Brain microvascular endothelial cell (primary cell): Measurements from ENCODE around the gene EXOC4.
A peak's percentile ranks its signal among the peaks of the same experiment; 100 is the strongest.

Experiments used
- DNase-seq: peaks from one replicate; pipeline ENCODE4 v3.0.0-alpha.2; 2020
- H3K27ac ChIP-seq: fragments of 250-450 bp; sonication (Bioruptor Pico); 2 replicates; pipeline ENCODE4 v1.5.1; 2020; ENCODE audit warnings: mild to moderate bottlenecking, moderate library complexity
- H3K27me3 ChIP-seq: fragments of 250-450 bp; sonication (Bioruptor Pico); replicated peaks from 2 replicates; pipeline ENCODE4 v1.5.1; 2020; ENCODE audit warnings: mild to moderate bottlenecking
- H3K36me3 ChIP-seq: fragments of 250-450 bp; sonication (Bioruptor Pico); replicated peaks from 2 replicates; pipeline ENCODE4 v1.5.1; 2020; ENCODE audit warnings: mild to moderate bottlenecking
- H3K4me3 ChIP-seq: 2 replicates; pipeline ENCODE4 v1.5.1; 2011; ENCODE audit warnings: low read depth, mild to moderate bottlenecking, control low read depth, low read length, moderate library complexity
- CTCF ChIP-seq: IDR thresholded peaks from 2 replicates; pipeline ENCODE4 v1.5.1; 2011; ENCODE audit warnings: low read depth, mild to moderate bottlenecking, moderate library complexity, low read length, control low read depth, inconsistent platforms; ENCODE audit errors: missing control alignments
- in situ Hi-C: cut with HindIII; loops from 2 replicates; pipeline ENCODE4 v1.10.0; 2017; ENCODE audit warnings: low sequenced_read_pairs, low pct_ligation_motif_present

Gene EXOC4

GRCh38 chr7:133789974-133790373, 537.1 kb downstream of the EXOC4 start:
- no peak overlapping the region for H3K27ac ChIP-seq
- no peaks in the 10 kb centered on the region for H3K36me3 ChIP-seq
- in situ Hi-C loops, result no loop called here
- no peaks in the 10 kb centered on the region for H3K27me3 ChIP-seq
- no peak overlapping the region for H3K4me3 ChIP-seq
- TF ChIP-seq CTCF, result peak; percentile 50
- DNase-seq, result no peak

- no peaks in the 10 kb centered on the region for H3K27me3 ChIP-seq
- DNase-seq, result no peak
- in situ Hi-C loops, result no loop called here
- no peaks in the 10 kb centered on the region for H3K36me3 ChIP-seq
- H3K27ac ChIP-seq, result no peak overlapping the region
- no peak overlapping the region for H3K4me3 ChIP-seq
- no peak for TF ChIP-seq CTCF
Observed at GRCh38 chr7:133790911-133791310, 538.0 kb downstream of the EXOC4 start.

DNA sequence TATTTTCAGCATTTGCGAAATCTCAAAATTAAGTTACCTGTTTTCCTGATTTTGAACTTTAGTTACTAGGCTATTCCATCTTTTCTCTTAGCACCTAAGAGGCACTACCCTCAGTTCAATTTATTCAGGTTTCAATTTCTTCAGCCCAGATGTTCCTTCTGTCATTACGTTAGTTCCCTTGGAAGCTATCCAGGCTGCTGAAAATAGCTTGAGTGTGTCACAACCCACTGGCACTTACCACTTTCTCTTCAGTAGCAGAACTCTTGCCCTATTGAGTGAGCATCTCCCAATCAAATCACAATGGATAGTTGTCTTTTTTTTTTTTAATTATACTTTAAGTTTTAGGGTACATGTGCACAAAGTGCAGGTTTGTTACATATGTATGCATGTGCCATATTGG, 541.6 kb downstream of the EXOC4 start:
- DNase-seq, result no peak
- in situ Hi-C loops, result no loop called here
- Histone ChIP-seq H3K27me3 (no peaks in the 10 kb centered on the region), H3K27ac (no peak overlapping the region), H3K4me3 (no peak overlapping the region), H3K36me3 (no peaks in the 10 kb centered on the region)
- no peak for TF ChIP-seq CTCF

- in situ Hi-C loops, result no loop called here
- Histone ChIP-seq H3K4me3 (no peak overlapping the region), H3K27ac (no peak overlapping the region), H3K36me3 (no peaks in the 10 kb centered on the region), H3K27me3 (no peaks in the 10 kb centered on the region)
- no peak for TF ChIP-seq CTCF
- DNase-seq, result no peak
Observed at GRCh38 chr7:133795068-133795665, 542.3 kb downstream of the EXOC4 start.

DNA sequence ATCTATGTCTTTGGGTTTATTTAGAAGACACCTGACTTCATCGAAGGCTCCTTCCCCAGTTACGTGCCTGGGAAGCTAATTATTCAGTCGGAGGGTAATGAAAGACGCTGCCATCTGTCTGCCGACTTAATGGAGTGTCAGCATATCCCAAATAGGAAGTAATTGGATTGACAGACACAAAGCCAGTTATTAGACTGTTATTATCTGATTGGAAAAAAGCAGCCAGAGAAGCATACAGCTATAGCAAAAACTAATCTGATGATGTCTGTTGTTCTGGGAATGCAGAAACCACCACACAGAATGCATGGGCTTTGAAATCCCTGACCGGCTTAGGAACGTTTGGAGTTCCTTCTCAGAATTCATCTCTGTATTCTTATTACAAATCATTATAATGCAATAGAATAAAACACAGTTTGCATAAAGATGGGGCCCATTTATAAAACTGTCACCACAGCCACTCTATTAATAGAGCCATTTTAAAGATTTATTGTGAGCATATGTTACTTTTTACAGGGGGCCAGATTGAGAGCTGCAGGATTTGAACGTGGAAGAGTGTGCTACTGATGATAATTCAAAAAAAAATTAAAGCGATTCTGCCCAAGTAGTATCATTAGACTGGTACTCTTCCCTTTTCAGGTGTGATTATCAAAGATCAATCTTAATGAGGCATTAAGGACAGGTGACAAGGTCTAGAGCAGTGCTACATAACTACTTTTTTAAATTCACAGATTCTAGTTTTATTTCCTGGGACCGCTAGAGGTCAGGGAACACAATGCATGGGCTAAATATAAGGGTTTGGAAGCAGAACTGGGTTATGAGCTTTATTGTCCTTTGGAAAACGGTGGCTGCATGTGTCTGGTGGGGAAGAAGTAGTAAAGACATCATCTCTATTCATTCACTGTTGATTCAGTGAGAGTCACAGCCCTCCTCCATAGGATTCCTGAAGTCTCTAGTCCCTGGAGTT, 544.2 kb downstream of the EXOC4 start:
- in situ Hi-C loops, result no loop called here
- Histone ChIP-seq H3K36me3 (no peaks in the 10 kb centered on the region), H3K4me3 (no peak overlapping the region), H3K27me3 (no peaks in the 10 kb centered on the region), H3K27ac (no peak overlapping the region)
- DNase-seq, result no peak
- TF ChIP-seq CTCF, result no peak
